Activated naive CD4-positive, alpha-beta T cell treated with anti-CD3 and anti-CD28 coated beads, Interleukin-2, amount 50 U/mL, for 16 hours (primary cell): ENCODE measurements around the gene UNC80.

Experiments used
- DNase-seq: peaks from one replicate; pipeline ENCODE4 v3.0.0-alpha.2; 2020

UNC80 gene

DNA sequence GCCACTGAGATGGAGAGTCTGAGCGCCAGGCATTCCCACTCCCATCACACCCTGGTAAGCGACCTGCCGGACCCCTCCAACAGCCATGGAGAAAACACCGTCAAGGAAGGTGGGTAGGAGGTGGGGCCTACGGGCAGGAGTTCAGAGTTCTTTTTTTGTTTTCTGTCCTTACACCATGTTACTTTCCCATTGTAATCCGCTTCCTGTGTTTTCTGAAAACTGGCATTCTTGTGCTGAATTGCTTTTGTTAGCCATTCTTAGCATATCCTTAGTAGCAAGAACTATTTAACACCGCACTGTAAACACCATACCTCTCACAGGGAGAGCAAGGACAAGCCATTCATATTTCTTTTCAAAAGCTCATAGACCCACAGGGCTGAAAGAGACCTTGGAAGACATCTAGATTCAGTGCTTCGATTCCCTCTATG, 46.2 kb downstream of the UNC80 start:
- no peak for DNase-seq

DNA sequence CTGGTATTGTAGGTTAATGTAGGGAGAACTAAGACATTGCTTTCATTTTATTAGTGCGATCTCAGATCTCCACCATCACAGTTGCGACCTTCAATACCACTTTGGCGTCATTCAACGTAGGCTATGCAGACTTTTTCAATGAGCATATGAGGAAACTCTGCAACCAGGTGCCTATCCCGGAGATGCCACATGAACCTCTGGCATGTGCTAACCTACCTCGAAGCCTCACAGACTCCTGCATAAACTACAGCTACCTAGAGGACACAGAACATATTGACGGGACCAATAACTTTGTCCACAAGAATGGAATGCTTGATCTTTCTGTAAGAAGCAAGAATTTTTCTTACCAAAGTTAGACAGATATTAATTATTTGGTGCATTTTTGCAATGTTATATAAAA, 47.3 kb downstream of the UNC80 start:
- no peak for DNase-seq

DNA sequence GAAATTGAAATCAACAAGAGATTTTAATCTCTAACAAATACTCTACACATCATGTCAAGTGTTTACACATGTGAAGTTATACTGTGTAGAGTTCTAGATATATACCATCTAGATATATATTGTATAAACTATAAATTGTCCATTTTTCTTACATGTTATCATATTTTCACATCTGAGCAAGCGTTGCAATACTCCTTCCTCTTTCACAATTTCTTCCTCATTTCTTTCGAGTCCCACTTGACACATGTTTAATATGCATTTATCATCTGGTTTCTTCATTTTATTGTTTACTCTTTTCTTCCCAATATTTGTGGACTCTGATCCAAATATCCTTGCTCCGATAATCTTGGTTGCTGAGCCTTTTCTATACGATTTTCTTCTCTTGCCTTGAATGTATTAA, 50.2 kb downstream of the UNC80 start:
- DNase-seq = no peak

DNA sequence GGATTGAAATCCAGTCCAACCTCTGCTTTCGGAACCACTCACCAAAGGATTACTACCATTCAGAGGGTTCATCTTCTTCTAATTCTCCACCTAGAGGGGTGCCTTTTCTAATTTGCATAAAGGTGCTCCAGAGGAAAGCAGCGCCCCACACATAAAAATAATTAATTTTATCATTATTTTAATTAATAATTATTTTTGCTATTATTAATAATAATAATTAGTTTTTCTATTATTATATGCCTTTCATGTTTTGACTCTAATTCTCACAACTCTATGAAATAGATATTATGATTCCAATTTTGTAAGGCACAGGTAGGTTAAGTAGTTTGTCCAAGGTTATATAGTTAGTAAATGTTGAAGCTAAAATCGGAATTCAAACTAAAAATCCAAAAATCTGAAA, 51.9 kb downstream of the UNC80 start:
- no peak for DNase-seq

DNA sequence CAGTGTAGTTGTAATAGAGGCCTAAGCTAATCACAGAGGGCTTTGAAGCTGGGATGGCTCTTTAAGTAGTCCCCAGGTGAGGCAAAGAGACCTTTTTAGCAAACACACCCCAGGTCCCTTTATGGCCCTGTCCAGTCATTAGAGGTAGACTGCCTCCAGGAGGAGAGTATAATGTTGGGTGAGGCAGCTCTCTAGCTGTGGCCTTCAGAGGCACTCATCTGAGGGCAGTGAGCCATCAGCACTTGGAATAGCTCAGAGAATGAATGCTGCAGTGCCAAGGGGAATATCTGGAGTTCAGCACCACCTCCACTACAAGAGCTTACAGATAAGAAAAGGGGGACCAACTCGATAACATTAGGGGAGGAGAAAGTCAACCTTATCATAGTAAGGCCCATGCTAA, 52.8 kb downstream of the UNC80 start:
- DNase-seq = no peak

DNA sequence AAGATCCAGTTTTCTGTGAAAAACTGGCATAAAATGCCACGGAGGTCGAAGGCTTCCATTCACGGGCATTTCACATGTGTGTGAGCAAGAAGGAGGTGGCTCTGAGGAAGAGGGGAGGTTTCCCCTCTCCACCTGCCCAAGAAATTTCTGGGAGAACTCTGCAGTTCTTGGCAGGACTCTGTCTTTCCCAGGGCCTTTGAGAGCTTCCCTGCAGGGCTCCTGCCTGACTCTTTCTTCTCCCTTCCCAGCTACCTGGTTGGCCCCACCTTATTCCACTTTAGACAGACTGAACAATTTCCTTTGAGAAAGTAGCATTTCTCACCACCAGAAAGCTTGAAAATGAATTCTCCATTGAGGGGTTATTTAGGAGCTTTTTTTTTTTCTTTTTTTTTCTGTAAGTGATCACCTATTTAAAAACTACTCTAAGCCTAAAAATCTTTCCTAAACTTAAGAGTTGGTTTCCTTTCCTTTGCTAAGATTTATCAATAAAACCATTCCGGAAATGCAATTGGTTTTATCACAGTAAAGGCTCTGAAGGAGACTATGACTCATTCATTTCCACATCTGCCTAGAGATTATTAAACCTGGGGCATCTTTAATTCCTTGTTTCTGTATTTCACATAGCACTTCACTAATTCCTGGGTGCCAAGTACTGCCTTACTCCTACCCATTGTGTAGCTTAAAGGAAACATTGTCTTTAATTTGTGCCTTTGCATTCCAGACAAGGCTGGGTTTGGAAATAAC, 59.3 kb downstream of the UNC80 start:
- DNase-seq = no peak

DNA sequence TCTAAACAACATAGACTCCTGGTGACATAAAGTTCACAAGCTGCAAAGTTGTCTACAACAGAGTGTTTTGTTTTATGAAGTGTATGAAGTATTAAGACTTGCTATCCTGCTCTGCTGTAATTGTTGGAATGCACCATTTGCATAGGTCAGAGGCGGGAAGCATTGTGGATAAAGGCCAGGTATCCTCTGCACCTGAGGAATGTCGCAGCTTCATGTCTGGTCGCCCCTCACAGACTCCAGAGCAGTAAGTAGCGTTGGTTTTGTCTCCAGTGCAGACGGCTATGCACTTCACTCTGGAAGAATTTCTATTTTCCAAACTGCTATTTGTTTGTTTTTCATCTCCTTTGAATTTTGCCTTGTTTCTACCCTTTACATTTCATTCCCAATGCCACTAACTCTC, 63.1 kb downstream of the UNC80 start:
- no peak for DNase-seq

DNA sequence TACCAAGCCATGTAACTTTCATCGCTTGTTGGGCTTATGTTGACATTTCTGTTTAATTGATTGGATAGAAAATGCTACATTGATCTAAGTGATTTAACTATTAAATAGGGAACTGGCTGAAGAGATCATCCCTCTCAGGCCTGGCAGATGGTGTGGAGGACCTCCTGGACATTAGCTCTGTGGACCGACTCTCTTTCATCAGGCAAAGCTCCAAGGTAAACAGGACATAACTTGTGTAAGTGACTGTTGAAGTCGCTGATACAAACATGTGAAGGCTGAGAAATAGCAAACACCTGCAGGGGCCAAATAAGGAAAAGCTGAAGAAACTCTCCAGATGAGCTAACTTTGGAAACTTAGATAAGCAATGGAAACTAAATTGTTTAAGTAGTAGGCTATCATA, 68.8 kb downstream of the UNC80 start:
- DNase-seq = no peak

DNA sequence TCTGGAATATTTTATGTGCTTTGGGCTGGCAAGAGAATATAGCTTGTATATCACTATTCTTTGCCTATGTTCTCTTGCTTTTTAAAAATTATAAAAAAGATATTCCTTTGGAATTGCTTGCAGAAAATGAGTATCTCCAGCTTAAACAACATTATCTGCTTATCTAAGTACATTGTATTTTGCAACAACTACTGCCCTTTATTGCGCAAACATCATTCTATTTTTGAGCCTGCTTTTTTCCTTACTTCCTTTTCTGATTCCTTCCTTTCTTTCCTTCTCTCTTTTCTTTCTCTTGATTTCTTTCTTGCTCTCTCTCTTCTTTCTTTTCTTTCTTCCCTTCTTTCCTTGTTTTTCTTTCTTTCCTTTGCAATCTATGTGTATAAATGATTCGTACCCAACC, 74.0 kb downstream of the UNC80 start:
- DNase-seq = no peak

DNA sequence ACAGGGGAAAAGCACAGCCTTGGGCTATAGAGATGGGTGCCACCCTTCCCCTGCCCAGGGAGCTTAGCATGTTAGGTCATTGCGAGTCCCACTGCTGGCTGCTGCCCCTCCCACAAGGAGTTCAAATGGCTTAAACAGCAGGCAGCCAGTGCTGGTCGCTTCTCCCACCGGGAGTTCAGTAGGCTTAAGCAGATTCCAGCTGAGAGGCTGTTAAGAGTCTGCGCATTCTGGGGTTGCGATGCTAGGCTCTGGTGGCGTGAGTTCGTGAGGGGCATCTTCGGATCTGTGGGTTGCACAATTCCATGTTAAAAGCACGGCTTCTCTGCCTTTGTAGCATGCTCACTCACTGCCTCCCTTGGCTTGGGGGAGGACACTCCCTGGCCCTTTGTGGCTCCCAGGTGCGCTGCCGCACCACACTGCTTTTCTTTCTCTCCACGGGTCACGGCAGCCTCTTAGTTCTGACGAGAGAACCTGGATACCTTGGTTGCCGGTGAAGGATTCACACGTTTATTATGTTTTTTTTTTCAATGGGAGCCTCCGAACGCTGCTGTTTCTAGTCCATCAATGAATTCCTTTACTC, 93.2 kb downstream of the UNC80 start:
- DNase-seq = no peak

DNA sequence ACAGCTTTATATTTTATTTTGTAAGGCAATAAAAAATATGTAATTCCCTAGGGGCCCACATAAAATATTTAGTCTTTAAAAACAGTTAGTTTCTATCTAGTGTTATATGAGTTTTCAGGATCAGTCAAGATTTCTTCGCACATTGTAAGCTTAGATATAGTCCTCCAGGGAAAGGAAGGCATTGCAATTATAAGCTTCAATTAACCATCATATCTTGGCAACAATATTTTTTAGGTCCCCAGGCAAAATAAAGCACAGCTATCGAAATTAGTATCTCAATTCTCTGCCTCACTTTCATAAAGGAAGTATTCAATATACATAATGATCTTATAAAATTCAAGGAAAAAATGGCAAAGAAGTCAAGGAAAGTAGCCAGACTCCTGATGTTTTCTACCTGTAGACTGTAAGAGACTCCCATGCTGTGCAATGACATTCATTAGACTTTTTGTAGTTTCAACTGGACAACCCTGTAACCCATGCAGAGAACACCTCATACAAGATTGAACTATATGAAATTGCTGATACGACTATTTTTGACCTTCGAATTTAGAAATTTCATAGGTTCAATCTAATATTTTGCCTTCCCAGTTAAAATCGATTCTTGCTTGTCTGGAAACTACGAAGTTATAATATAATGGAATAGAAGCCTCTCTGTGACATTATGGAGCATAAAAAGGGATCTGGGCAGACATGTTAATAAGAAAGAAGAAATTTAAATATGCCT, 96.8 kb downstream of the UNC80 start:
- DNase-seq = no peak

DNA sequence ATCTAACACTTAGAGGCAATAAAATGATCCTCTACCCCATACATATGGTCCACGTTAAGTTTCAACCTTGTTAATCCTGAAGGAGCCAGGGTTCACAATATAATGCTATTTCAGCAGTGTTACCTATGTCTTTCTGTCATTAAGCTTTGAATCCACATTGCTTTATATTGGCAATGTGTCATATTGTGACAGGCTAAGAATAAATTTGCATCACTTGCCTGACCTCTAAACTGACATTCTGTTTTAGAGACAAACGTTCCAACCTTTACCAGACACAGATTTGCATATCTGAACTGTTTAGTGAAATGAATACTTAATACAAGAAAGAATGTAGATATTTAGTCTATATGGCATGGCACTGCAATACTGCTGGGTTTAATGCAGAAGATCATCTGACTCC, 98.4 kb downstream of the UNC80 start:
- DNase-seq = no peak

DNA sequence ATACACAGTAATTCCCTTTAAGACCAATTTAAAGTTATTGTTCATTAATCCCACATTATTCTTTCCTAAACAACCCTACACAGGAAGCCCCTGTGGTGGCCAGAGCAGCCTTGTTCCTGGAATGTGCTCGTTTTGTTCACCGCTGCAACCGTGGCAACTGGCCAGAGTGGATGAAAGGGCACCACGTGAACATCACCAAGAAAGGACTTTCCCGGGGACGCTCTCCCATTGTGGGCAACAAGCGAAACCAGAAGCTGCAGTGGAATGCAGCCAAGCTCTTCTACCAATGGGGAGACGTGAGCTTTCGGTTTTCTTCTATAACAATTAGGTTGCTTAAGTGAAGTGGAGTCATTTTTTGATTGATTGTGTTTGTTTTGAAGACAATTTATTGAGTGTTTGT, 101.0 kb downstream of the UNC80 start:
- DNase-seq = no peak

DNA sequence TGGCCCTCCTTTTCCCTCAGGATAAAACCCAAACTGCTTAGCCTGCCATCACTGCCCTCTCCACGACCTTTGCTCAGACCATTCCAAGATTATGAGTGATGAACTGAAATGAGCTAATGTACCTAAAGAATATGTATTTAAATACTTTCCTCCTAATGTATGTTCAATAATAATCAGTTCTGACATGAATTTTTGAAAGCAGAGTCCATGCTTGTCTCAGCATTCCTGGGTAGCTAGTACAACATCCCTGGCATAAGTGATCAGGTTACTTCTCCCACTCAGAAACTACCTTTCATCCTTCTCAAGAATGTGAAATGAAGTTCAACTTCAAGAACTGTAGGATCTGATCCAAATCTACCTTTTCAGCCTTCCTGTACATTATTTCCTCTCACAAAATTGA, 103.6 kb downstream of the UNC80 start:
- no peak for DNase-seq

DNA sequence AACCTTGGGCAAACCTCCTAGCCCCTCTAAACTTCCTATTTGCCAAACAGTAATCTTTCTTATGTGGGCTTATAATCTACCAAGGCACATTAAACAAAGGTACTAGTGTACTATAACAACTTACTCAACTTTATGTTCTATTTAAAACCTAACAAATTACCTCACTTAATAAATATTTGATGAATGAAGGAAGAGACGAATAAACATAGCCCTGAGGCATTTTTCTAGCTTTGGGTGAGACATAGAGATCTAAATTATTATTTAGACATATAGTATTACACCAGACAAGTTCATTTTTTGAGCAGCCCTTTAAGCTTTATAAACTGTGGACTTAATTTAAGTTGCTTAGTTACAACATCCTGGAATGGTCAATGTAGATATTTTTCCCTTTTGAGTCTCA, 104.6 kb downstream of the UNC80 start:
- DNase-seq = no peak

DNA sequence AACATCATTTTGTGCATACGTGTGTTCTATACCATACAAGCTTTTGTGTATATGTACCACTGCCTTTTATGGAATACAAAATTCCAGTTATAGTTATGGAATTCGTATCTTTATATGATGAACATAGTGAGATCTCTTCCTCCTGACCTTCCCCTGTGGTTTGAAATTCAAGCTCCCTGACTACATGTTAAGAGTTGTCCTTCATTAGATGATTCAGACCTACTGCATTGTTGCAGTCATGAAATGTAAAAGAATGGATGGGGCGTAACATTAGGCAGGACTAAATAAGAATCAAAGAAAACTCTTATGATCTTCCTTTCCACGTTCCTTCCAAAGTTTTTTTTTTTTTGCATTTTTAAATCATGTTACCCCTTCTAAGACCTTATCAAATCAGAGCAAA, 107.1 kb downstream of the UNC80 start:
- DNase-seq = no peak

DNA sequence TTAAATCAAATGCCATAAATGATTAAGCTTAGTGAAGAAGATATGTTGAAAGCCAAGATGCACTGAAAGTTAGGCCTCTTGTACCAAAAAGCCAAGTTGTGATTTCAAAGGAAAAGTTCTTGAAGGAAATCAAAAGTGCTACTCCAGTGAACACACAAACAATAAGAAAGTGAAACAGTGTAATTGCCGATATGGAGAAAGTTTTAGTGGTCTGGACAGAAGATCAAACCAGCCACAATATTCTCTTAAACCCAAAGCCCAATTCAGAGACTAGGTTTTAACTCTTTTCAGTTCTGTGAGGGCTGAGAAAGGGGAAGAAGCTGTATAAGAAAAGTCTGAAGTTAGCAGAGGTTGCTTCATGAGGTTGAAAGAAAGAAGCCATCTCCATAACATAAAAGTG, 129.0 kb downstream of the UNC80 start:
- DNase-seq = no peak

DNA sequence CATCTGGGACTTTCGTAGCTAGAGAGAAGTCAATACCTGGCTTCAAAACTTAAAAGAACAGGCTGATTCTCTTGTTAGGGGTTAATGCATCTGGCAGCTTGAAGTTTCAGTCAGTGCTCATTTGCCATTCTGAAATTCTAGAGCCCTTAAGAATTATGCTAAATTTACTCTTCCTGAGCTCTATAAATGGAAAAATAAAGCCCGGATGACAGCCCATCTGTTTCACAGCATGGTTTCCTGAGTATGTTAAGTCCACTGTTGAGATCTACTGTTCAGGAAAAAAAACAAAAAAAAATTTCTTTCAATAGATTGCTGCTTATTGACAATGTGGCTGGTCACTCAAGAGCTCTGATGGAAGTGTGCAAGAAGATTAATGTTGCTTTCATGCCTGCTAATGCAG, 129.5 kb downstream of the UNC80 start:
- DNase-seq = no peak

DNA sequence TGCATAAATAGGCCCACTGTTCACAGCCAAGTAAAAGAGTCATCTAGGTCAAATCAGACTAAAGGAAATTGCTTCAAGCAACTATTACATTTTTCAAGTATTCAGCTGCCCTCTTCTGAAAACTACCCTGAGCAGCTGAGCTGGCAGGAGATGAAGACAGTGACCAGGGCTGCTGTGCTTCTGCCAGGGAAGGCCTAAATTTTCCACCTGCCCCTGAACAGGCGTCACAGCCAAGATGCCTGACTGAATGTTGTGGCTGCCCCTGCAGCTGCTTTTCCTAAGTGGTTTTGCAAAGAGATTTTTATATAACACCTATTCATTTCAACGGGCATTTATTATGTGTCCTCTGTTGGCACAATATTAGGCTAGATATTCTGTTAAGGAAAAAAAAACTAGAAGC, 134.1 kb downstream of the UNC80 start:
- DNase-seq = no peak

DNA sequence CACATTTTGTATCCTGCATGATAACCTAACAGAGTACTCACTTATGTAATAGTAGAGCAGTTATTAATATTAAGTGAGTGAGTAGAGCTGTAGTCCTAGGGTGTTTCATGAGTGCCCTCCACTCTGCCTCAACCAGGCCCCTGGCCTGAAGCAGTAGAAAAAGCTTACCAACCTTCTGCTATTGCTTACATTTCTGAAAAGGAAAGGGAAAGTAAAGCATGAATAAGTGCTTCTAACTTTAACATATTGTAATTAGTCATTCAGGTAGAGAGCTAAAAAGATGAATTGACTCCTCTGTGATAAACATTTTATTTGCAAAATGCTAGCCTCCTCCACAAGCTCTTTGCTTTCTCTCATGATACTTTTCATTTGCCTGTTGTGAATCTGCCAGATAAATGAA, 136.1 kb downstream of the UNC80 start:
- no peak for DNase-seq

DNA sequence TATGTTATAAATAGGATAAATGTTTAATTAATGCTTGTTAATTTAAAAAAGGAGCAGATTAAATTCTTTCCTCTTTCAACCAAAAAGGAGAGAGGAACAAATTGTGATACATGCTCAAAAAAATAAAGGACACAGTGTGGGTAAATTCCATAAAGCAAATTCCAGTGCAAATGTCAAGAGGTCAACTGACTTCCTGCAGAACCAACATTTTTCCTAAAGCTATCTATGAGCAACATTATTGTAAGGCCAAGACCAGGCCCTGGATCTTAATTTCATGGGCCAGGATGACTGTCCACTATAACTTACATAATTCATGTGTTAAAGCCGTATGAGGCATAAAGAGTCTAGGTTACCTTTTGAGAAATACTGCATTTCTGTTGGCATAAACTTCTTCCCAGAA, 136.9 kb downstream of the UNC80 start:
- no peak for DNase-seq

DNA sequence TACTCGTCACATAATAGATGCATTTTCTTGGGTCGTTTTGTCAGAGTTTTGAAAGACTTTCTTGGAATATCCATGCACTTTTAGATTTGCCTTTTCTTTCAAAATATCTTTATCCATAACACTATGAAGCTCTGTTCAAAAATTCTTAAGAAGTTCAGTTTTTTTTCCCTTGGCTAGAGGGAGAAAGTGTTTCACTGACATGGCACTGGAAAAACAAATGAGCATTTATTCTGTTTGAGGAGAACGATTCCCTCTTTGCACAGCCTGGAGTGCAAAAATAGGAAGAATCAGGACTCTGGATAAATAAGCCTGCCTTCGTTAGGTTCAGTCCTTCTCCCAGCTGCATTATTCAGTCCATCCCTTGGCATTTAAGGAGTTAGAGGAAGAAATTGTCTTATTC, 139.9 kb downstream of the UNC80 start:
- no peak for DNase-seq

DNA sequence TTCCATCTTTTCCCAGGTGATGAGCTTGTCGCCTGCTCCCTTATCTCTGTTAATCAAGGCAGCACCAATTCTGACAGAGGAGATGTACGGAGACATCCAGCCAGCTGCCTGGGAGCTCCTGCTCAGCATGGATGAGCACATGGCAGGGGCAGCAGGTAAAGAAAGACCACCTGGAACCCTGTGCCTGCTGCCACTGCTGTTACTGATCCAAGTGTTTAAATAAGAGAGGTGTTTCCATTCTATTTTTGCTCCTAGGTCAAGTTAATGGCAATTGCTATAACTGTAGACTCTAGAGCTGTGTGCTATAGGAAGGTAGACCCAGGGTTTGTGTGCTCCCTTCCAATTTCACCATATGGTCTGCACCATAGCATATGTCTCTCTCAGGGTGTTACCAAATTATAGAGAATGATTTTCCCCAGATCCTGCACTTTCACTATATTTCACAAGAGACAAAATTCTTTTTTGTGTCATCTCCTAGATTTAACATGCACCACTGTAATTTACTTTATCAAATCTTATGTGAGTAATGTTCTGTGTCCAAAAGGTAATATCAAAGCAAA, 142.2 kb downstream of the UNC80 start:
- DNase-seq = no peak

DNA sequence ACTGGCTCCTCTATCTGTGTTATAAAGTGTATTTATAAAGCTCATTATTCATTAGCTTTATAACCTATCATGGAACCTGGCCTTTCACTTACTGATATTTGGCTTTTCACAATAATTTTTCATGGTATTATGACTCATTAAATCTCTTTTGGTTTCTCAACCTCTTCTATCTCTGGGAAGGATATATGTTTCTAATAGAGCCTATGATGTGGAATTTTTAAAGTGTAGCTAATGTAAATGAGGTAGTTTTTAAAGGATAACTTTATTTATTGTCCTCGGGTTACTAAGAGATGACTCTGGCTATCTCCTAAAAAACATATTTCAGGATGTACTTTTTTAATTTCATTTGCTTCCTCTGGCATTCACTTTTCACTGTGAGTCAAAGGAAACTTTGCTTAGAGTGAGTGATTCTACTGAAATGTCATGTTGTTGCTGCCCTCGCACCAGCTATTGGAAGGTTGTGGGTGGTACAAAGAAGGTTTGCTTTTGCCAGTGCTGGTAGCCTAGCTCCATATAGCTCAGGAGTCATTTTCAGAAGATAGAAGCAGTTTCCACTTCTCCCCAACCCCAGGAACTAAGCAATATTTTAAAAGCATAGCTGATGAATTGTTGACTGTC, 145.6 kb downstream of the UNC80 start:
- DNase-seq = no peak
